Epithelial cell of esophagus (primary cell): Measurements from ENCODE around the gene CELSR3.

Experiments used
- DNase-seq: peaks from one replicate; pipeline ENCODE4 v3.0.0; 2010; ENCODE audit warnings: low read depth
- H3K4me3 ChIP-seq: 2 replicates; pipeline ENCODE4 v1.5.1; 2011; ENCODE audit warnings: mild to moderate bottlenecking, low read length, control low read depth
- TF ChIP-seq, protein P1 (sequence below): IDR thresholded peaks from 2 replicates; pipeline ENCODE4 v1.5.1; 2011; ENCODE audit warnings: low read depth, mild to moderate bottlenecking, low read length, control low read depth, inconsistent platforms; ENCODE audit not compliant: insufficient read depth; ENCODE audit errors: missing control alignments

CELSR3 gene

GRCh38 chr3:48694610-48695392, 32.1 kb upstream of the CELSR3 start:
- H3K4me3 ChIP-seq: peak overlapping the region; percentile 33
- TF ChIP-seq, protein P1, sequence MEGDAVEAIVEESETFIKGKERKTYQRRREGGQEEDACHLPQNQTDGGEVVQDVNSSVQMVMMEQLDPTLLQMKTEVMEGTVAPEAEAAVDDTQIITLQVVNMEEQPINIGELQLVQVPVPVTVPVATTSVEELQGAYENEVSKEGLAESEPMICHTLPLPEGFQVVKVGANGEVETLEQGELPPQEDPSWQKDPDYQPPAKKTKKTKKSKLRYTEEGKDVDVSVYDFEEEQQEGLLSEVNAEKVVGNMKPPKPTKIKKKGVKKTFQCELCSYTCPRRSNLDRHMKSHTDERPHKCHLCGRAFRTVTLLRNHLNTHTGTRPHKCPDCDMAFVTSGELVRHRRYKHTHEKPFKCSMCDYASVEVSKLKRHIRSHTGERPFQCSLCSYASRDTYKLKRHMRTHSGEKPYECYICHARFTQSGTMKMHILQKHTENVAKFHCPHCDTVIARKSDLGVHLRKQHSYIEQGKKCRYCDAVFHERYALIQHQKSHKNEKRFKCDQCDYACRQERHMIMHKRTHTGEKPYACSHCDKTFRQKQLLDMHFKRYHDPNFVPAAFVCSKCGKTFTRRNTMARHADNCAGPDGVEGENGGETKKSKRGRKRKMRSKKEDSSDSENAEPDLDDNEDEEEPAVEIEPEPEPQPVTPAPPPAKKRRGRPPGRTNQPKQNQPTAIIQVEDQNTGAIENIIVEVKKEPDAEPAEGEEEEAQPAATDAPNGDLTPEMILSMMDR: no peak
- DNase-seq: peak; percentile 86

- no peak for DNase-seq
- TF ChIP-seq, protein P1: no peak
- H3K4me3 ChIP-seq: peak overlapping the region; percentile 33
Observed at GRCh38 chr3:48693826-48694225, 31.1 kb upstream of the CELSR3 start.

- no peak overlapping the region for H3K4me3 ChIP-seq
- TF ChIP-seq, protein P1: no peak
- DNase-seq: peak; percentile 35
Observed at GRCh38 chr3:48692551-48692950, 29.9 kb upstream of the CELSR3 start.

GRCh38 chr3:48690846-48691458, 28.3 kb upstream of the CELSR3 start:
- H3K4me3 ChIP-seq: no peak overlapping the region
- TF ChIP-seq, protein P1: no peak
- DNase-seq: no peak

DNA sequence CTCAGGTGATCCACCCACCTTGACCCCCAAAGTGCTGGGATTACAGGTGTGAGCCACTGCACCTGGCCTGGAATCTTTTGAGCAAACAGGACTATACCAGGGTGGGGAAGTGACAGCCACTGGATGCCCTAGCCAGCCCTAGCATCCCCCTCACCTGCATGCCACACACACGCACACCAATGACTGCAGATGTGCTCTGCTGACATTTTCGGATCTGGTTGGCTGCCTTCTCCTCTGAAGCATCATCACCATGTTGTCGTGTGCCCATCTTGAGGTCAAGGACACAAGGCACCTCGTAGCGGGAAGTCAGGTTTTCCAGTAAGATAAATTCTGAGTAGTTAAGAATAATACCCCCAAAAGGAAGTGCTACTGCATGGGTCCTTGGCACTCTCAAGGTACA, 26.7 kb upstream of the CELSR3 start:
- TF ChIP-seq, protein P1: no peak
- no peak overlapping the region for H3K4me3 ChIP-seq
- DNase-seq: no peak

GRCh38 chr3:48688737-48689075, 26.0 kb upstream of the CELSR3 start:
- TF ChIP-seq, protein P1: no peak
- DNase-seq: no peak
- H3K4me3 ChIP-seq: no peak overlapping the region

DNA sequence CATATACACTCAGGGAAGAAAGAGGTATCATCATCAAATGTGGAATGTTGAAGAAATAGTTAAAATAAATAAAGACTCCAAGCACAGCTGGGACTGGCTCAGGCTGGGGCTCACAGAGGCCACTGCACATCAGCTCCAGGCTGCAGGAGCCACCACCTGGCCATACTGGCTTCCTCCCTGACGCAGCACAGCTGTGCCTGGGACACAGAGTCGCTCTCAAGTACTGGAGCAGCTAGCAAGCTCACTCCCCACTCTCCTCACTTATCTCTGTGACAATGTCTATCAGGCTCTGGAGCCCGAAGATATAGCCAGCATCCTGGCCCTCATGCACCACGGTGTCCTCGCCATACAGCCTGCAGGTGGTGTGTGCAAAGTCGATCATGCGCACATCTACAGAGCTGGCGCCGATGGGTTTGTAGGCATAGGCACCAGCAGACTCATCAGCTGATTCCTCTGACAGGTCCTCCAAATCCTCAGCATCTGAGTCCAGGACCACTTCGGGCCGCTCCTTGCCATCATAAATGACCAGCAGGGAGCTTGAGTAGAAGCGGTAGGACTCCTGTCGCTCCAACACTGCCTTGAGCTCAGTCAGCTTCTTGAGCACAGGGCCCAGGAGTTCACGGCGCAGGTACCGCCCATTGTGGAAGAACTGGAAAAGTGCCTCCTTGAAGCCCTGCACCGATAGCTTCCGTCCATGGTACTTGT, 25.5 kb upstream of the CELSR3 start:
- no peak overlapping the region for H3K4me3 ChIP-seq
- DNase-seq: no peak
- TF ChIP-seq, protein P1: no peak
